ENCODE measurements around the gene KNSTRN. TPM values are rescaled to one million over a fixed set of nuclear protein-coding genes. Genes with fewer than 3 reads are reported as not detected.

Gene KNSTRN
- polyA plus RNA-seq, 1 donor (not counting 4 experiments of a cell fraction or from before 2014, with no cell fraction given), result 42.4 TPM

- Histone ChIP-seq H3K4me3 (ENCODE audit: control insufficient read depth in 2 of 3, extremely low read depth in 1 of 3, insufficient read depth in 2 of 3, low read depth in 1 of 3, low read length in 3 of 3) (no peak overlapping the region), H3K79me2 (ENCODE audit: control insufficient read depth, insufficient read depth, low read length) (no peaks in the 10 kb centered on the region), H3K4me2 (ENCODE audit: control insufficient read depth, extremely low read depth, insufficient read depth, low read depth, low read length) (no peak overlapping the region), H3K4me1 (ENCODE audit: control insufficient read depth, extremely low read depth, insufficient read depth, low read length) (no peaks in the 10 kb centered on the region), H3K9me3 (ENCODE audit: control insufficient read depth, low read depth, low read length) (no peaks in the 10 kb centered on the region), H4K20me1 (ENCODE audit: control insufficient read depth, extremely low read depth, insufficient read depth, low read length) (no peaks in the 10 kb centered on the region), H3K9me1 (ENCODE audit: control insufficient read depth, extremely low read depth, insufficient read depth, low read length) (no peaks in the 10 kb centered on the region), H3K27me3 (ENCODE audit: control insufficient read depth, extremely low read depth, insufficient read depth, low read length) (no peaks in the 10 kb centered on the region), H2AFZ (ENCODE audit: control insufficient read depth, low read length) (no peak overlapping the region), H3K9ac (ENCODE audit: control insufficient read depth, extremely low read depth, insufficient read depth, low read length) (no peak overlapping the region), H3K36me3 (ENCODE audit: control insufficient read depth in 2 of 2, extremely low read depth in 1 of 2, insufficient read depth in 2 of 2, low read length in 2 of 2) (peaks cover 13 to 20% of the 10 kb centered on the region in 2 experiments), H3K27ac (ENCODE audit: control insufficient read depth, insufficient read depth, low read length) (no peak overlapping the region)
- DNase-seq (ENCODE audit: low read depth, low spot score), result no peak
- dilution Hi-C loops (cut with MboI; ENCODE audit: extremely low pct_ligation_motif_present, low sequenced_read_pairs), result no loop called here
- TF ChIP-seq CTCF (optimal IDR thresholded peaks at IDR 0.05 in 1 of 3, IDR thresholded peaks at IDR 0.05 in 1 of 3, conservative IDR thresholded peaks at IDR 0.05 in 1 of 3; ENCODE audit: extremely low read depth in 1 of 3, insufficient read depth in 2 of 3, low read length in 3 of 3) (no peak), EZH2 (IDR thresholded peaks at IDR 0.05; ENCODE audit: low read length) (no peak)
- no peak for FAIRE-seq
Measured at GRCh38 chr15:40414816-40415215, 32.3 kb downstream of the KNSTRN start.

GRCh38 chr15:40415226-40415625 lies 32.7 kb downstream of the KNSTRN start:
- no peak overlapping the region for H3K9ac ChIP-seq (ENCODE audit: control insufficient read depth, extremely low read depth, insufficient read depth, low read length)
- no peaks in the 10 kb centered on the region for H4K20me1 ChIP-seq (ENCODE audit: control insufficient read depth, extremely low read depth, insufficient read depth, low read length)
- peaks cover 13 to 18% of the 10 kb centered on the region in 2 experiments for H3K36me3 ChIP-seq (ENCODE audit: control insufficient read depth in 2 of 2, extremely low read depth in 1 of 2, insufficient read depth in 2 of 2, low read length in 2 of 2)
- dilution Hi-C loops (cut with MboI; ENCODE audit: extremely low pct_ligation_motif_present, low sequenced_read_pairs), result no loop called here
- H3K27me3 ChIP-seq (ENCODE audit: control insufficient read depth, extremely low read depth, insufficient read depth, low read length), result no peaks in the 10 kb centered on the region
- DNase-seq (ENCODE audit: low read depth, low spot score) (no peak), FAIRE-seq (no peak)
- no peaks in the 10 kb centered on the region for H3K9me3 ChIP-seq (ENCODE audit: control insufficient read depth, low read depth, low read length)
- H3K4me2 ChIP-seq (ENCODE audit: control insufficient read depth, extremely low read depth, insufficient read depth, low read depth, low read length), result no peak overlapping the region
- no peak overlapping the region for H3K27ac ChIP-seq (ENCODE audit: control insufficient read depth, insufficient read depth, low read length)
- no peak overlapping the region for H2AFZ ChIP-seq (ENCODE audit: control insufficient read depth, low read length)
- TF ChIP-seq EZH2 (IDR thresholded peaks at IDR 0.05; ENCODE audit: low read length) (no peak), CTCF (optimal IDR thresholded peaks at IDR 0.05 in 1 of 3, IDR thresholded peaks at IDR 0.05 in 1 of 3, conservative IDR thresholded peaks at IDR 0.05 in 1 of 3; ENCODE audit: extremely low read depth in 1 of 3, insufficient read depth in 2 of 3, low read length in 3 of 3) (no peak)
- H3K4me3 ChIP-seq (ENCODE audit: control insufficient read depth in 2 of 3, extremely low read depth in 1 of 3, insufficient read depth in 2 of 3, low read depth in 1 of 3, low read length in 3 of 3), result no peak overlapping the region
- no peaks in the 10 kb centered on the region for H3K9me1 ChIP-seq (ENCODE audit: control insufficient read depth, extremely low read depth, insufficient read depth, low read length)
- H3K4me1 ChIP-seq (ENCODE audit: control insufficient read depth, extremely low read depth, insufficient read depth, low read length), result no peaks in the 10 kb centered on the region
- H3K79me2 ChIP-seq (ENCODE audit: control insufficient read depth, insufficient read depth, low read length), result no peaks in the 10 kb centered on the region

Measured in keratinocyte (primary cell).